GM23248 (cell line): ENCODE measurements around the gene TJP2. TPM values are rescaled to one million over a fixed set of nuclear protein-coding genes. Genes with fewer than 3 reads are reported as not detected.
"Not testable (repeated sequence)": the region's sequence is repeated elsewhere in the genome, so short reads cannot be mapped to it uniquely, and the experiment has no call there.

Experiments
- DNase-seq: peaks from one replicate; pipeline ENCODE4 v3.0.0-alpha.2; 2015
- H2AFZ ChIP-seq: fragments of 200-600 bp; sonication (generic); 2 replicates; pipeline ENCODE4 v1.6.1; 2016; ENCODE audit warnings: antibody characterized with exemption
- H3F3A ChIP-seq: fragments of 200-600 bp; sonication (generic); 2 replicates; pipeline ENCODE4 v1.6.1; 2016; ENCODE audit warnings: mild to moderate bottlenecking, antibody characterized with exemption, mixed run types; ENCODE audit not compliant: insufficient read depth
- H3K27ac ChIP-seq: fragments of 200-600 bp; sonication (generic); 2 replicates; pipeline ENCODE4 v1.5.1; 2016; ENCODE audit warnings: mild to moderate bottlenecking
- H3K27me3 ChIP-seq: fragments of 200-600 bp; sonication (generic); replicated peaks from 2 replicates; pipeline ENCODE4 v1.6.1; 2016; ENCODE audit warnings: mild to moderate bottlenecking; ENCODE audit not compliant: insufficient read depth
- H3K36me3 ChIP-seq: fragments of 200-600 bp; sonication (generic); 2 replicates; pipeline ENCODE4 v1.6.1; 2016; ENCODE audit warnings: low read depth, mild to moderate bottlenecking
- H3K4me1 ChIP-seq: fragments of 200-600 bp; sonication (generic); 2 replicates; pipeline ENCODE4 v1.6.1; 2016; ENCODE audit warnings: mild to moderate bottlenecking; ENCODE audit not compliant: insufficient read depth
- H3K4me2 ChIP-seq: fragments of 200-600 bp; sonication (generic); one replicate; pipeline ENCODE4 v1.6.1; 2016; ENCODE audit warnings: mild to moderate bottlenecking; ENCODE audit not compliant: unreplicated experiment
- H3K4me3 ChIP-seq: fragments of 200-600 bp; sonication (generic); 2 replicates; pipeline ENCODE4 v1.5.1; 2016; ENCODE audit warnings: mild to moderate bottlenecking
- H3K79me2 ChIP-seq: fragments of 200-600 bp; sonication (generic); 2 replicates; pipeline ENCODE4 v1.6.1; 2016; ENCODE audit warnings: mild to moderate bottlenecking; ENCODE audit not compliant: insufficient read depth
- H3K9ac ChIP-seq: fragments of 200-600 bp; sonication (generic); 2 replicates; pipeline ENCODE4 v1.6.1; 2016; ENCODE audit warnings: mild to moderate bottlenecking
- H3K9me2 ChIP-seq: fragments of 200-600 bp; sonication (generic); 2 replicates; pipeline ENCODE4 v1.6.1; 2016; ENCODE audit warnings: mixed run types, mild to moderate bottlenecking, moderate library complexity; ENCODE audit not compliant: insufficient read depth
- H3K9me3 ChIP-seq: fragments of 200-600 bp; sonication (generic); one replicate; pipeline ENCODE4 v1.6.1; 2017; ENCODE audit warnings: low read depth
- H4K20me1 ChIP-seq: fragments of 200-600 bp; sonication (generic); 2 replicates; pipeline ENCODE4 v1.6.0; 2016; ENCODE audit not compliant: insufficient read depth
- EZH2 ChIP-seq: fragments of 200-600 bp; sonication (generic); IDR thresholded peaks from 2 replicates; pipeline ENCODE4 v1.6.1; 2018; ENCODE audit warnings: antibody characterized with exemption, mild to moderate bottlenecking; ENCODE audit not compliant: insufficient read depth, poor library complexity, severe bottlenecking
- EZH2phosphoT487 ChIP-seq: fragments of 200-600 bp; sonication (generic); IDR thresholded peaks from 2 replicates; pipeline ENCODE4 v1.6.1; 2018; ENCODE audit warnings: antibody characterized with exemption, moderate library complexity, mild to moderate bottlenecking, low read depth; ENCODE audit not compliant: insufficient read depth
- WGBS, 2 experiments: methylation state at CpG; one replicate each; pipeline ENCODE4 v1.1.6; 2015 to 2017; ENCODE audit warnings: low lambda C conversion rate in 2 of 2, low coverage in 1 of 2; ENCODE audit errors: missing lambda C conversion rate in 2 of 2; 5-methylcytosine and 5-hydroxymethylcytosine counted together
- in situ Hi-C: fragments of 300-500 bp; cut with MboI; formaldehyde crosslinking; loops from 2 replicates; pipeline ENCODE4 v1.15.0; 2020
- polyA plus RNA-seq: library from polyadenylated mRNA; unstranded; fragments of >200 nt; fragmentation: Nextera tagmentation; extraction: Ambion mirVana; gene quantifications from 2 replicates; pipeline ENCODE4 v1.2.1, GENCODE V29; 2016
- total RNA-seq: library from RNA; depleted of rRNA; stranded (reverse); fragments of >200 nt; shearing (Covaris generic); gene quantifications from 2 replicates; pipeline ENCODE4 v1.2.3, GENCODE V29; 2014

Gene TJP2
- total and polyA plus RNA-seq, 2 experiments from 2014 or later, result 5.5 to 8.6 TPM

GRCh38 chr9:69155341-69156030, 18.6 kb upstream of the TJP2 start:
- in situ Hi-C loops, result no loop called here
- Histone ChIP-seq H3K27me3 (no peaks in the 10 kb centered on the region), H3K36me3 (no peaks in the 10 kb centered on the region), H3K9me3 (no peaks in the 10 kb centered on the region), H4K20me1 (no peaks in the 10 kb centered on the region), H3K4me3 (no peak overlapping the region), H3K4me2 (no peak overlapping the region), H2AFZ (no peak overlapping the region), H3K27ac (no peak overlapping the region), H3K79me2 (no peaks in the 10 kb centered on the region), H3K9me2 (no peaks in the 10 kb centered on the region), H3K4me1 (peaks cover 6% of the 10 kb centered on the region; the same call in 1 of the 2 replicates), H3F3A (0 out of 2 replicates have a peak, but pooled peaks cover 4% of the 10 kb centered on the region), H3K9ac (no peak overlapping the region)
- 86 to 92% methylated on average over 8 of the region's 8 CpGs for WGBS, 2 experiments
- no peak for TF ChIP-seq EZH2
- TF ChIP-seq EZH2phosphoT487, result no peak
- no peak for DNase-seq

DNA sequence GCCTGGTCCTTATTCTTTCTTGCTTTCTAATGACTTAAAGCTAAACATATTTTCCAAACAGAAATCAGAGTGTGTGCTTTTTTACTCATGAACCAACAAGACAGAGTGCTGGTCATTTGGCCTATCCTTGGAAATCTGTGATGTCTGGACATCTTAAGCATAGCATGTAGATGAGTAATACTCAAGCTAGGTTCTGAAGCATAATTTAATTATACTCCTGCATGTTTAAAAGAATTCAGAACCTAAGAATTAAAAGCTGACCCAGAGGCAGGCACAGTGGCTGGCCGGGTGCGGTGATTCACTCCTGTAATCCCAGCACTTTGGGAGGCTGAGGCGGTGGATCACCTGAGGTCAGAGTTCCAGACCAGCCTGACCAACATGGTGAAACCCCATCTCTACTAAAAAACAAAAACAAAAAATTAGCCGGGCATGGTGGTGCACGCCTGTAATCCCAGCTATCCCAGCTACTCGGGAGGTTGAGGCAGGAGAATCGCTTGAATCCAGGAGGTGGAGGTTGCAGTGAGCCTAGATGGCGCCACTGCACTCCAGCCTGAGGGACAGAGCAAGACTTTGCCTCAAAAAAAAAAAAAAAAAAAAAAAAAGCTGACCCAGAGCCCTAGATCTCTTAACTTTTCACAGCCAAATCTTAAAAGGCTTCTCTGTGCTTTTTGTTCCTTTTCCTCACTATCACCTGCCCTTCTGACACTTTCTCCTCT, 16.2 kb upstream of the TJP2 start:
- Histone ChIP-seq H3K4me1 (peaks cover 6% of the 10 kb centered on the region; the same call in 1 of the 2 replicates), H3K27me3 (no peaks in the 10 kb centered on the region), H3K9ac (no peak overlapping the region), H3F3A (0 out of 2 replicates have a peak, but pooled peaks cover 4% of the 10 kb centered on the region), H4K20me1 (no peaks in the 10 kb centered on the region), H3K79me2 (no peaks in the 10 kb centered on the region), H3K9me3 (no peaks in the 10 kb centered on the region), H2AFZ (no peak overlapping the region), H3K27ac (no peak overlapping the region), H3K4me3 (no peak overlapping the region), H3K36me3 (no peaks in the 10 kb centered on the region), H3K4me2 (peak overlapping the region; percentile 16), H3K9me2 (no peaks in the 10 kb centered on the region)
- no peak for TF ChIP-seq EZH2
- no peak for TF ChIP-seq EZH2phosphoT487
- 57 to 65% methylated on average over 8 of the region's 8 CpGs for WGBS, 2 experiments
- in situ Hi-C loops, result no loop called here
- DNase-seq, result peak; percentile 65

DNA sequence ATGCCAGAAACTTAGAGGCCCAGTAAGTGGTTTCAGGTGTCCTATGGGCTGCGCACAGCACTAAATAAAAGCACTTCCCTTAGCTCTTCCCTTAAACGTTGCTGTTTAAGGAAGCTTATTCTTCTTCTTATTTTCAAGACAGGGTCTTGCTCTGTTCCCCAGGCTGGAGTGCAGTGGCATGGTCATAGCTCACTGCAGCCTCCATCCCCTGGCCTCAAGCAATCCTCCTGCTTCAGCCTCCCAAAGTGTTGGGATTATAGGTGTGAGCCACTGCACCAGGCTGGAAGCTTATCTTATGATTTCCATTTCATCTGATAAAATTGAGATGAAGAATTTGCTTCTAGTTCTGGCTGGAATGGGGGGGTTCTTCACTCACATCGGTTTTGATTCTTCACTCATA, 15.6 kb upstream of the TJP2 start:
- Histone ChIP-seq H3K36me3 (no peaks in the 10 kb centered on the region), H3K9me2 (no peaks in the 10 kb centered on the region), H2AFZ (no peak overlapping the region), H3F3A (0 out of 2 replicates have a peak, but pooled peaks cover 4% of the 10 kb centered on the region), H4K20me1 (no peaks in the 10 kb centered on the region), H3K4me3 (no peak overlapping the region), H3K27me3 (no peaks in the 10 kb centered on the region), H3K9ac (no peak overlapping the region), H3K4me2 (no peak overlapping the region), H3K79me2 (no peaks in the 10 kb centered on the region), H3K9me3 (no peaks in the 10 kb centered on the region), H3K4me1 (peaks cover 6% of the 10 kb centered on the region; the same call in 1 of the 2 replicates), H3K27ac (no peak overlapping the region)
- TF ChIP-seq EZH2phosphoT487 (no peak), EZH2 (no peak)
- 66 to 68% methylated on average over 3 of the region's 3 CpGs for WGBS, 2 experiments
- in situ Hi-C loops, result no loop called here
- no peak for DNase-seq

GRCh38 chr9:69164573-69164972, 9.5 kb upstream of the TJP2 start:
- in situ Hi-C loops, H3K27ac ChIP-seq: not testable (repeated sequence)

More at GRCh38 chr9:69164573-69164972, 9.5 kb upstream of the TJP2 start:
- not testable (repeated sequence) for H3K9ac ChIP-seq, H3F3A ChIP-seq, H4K20me1 ChIP-seq, H3K9me3 ChIP-seq, H3K4me2 ChIP-seq, H3K27me3 ChIP-seq, H3K9me2 ChIP-seq, H3K4me3 ChIP-seq, H3K79me2 ChIP-seq, H2AFZ ChIP-seq, H3K36me3 ChIP-seq, H3K4me1 ChIP-seq, DNase-seq
- WGBS, 2 experiments, result 90 to 96% methylated on average over 8 of the region's 8 CpGs
